HUDEP-2 (cell line): Measurements from ENCODE around the gene OR52E6.
A peak's percentile ranks its signal among the peaks of the same experiment; 100 is the strongest.

ENCODE experiments used
- DNase-seq, 76 experiments: peaks; one replicate each; lab custom pipeline; 2025; ENCODE audit not compliant: unreplicated experiment in 76 of 76; lab: John Stamatoyannopoulos, UW

Gene OR52E6

GRCh38 chr11:5807580-5807979 lies 34.1 kb downstream of the OR52E6 start:
- peak in 1 of 76 experiments; percentile 1 for DNase-seq

- no peak for DNase-seq
These were observed 37.7 kb downstream of the OR52E6 start for GRCh38 chr11:5803982-5804381.

- DNase-seq: no peak
These were observed 45.2 kb downstream of the OR52E6 start for GRCh38 chr11:5796541-5796940.

- no peak for DNase-seq
These were observed 50.5 kb downstream of the OR52E6 start, which contains the start of gene OR52N1 for GRCh38 chr11:5791165-5791564. TSS of gene OR52N1 (minus strand) at chr11:5791265. CDS start at chr11:5788816, 2,449 bp downstream.
